ENCODE results near the gene GGTLC2. TPM values are rescaled to one million over a fixed set of nuclear protein-coding genes. Genes with fewer than 3 reads are reported as not detected.

The GGTLC2 gene
- total RNA-seq, 1 donor from 2014 or later: not detected

GRCh38 chr22:22693531-22693884, 49.1 kb downstream of the GGTLC2 start:
- Mint-ChIP-seq H3K27me3 (ENCODE audit: unreplicated experiment) (no peaks in the 10 kb centered on the region), H3K27ac (ENCODE audit: unreplicated experiment) (no peak overlapping the region), H3K36me3 (ENCODE audit: unreplicated experiment) (no peaks in the 10 kb centered on the region), H3K4me3 (ENCODE audit: unreplicated experiment) (no peak overlapping the region), H3K9me3 (ENCODE audit: unreplicated experiment) (no peaks in the 10 kb centered on the region), H3K4me1 (ENCODE audit: unreplicated experiment) (no peaks in the 10 kb centered on the region)
- no peak for DNase-seq (ENCODE audit: extremely low spot score, unreplicated experiment)
- TF ChIP-seq, protein P1, sequence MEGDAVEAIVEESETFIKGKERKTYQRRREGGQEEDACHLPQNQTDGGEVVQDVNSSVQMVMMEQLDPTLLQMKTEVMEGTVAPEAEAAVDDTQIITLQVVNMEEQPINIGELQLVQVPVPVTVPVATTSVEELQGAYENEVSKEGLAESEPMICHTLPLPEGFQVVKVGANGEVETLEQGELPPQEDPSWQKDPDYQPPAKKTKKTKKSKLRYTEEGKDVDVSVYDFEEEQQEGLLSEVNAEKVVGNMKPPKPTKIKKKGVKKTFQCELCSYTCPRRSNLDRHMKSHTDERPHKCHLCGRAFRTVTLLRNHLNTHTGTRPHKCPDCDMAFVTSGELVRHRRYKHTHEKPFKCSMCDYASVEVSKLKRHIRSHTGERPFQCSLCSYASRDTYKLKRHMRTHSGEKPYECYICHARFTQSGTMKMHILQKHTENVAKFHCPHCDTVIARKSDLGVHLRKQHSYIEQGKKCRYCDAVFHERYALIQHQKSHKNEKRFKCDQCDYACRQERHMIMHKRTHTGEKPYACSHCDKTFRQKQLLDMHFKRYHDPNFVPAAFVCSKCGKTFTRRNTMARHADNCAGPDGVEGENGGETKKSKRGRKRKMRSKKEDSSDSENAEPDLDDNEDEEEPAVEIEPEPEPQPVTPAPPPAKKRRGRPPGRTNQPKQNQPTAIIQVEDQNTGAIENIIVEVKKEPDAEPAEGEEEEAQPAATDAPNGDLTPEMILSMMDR (IDR thresholded peaks at IDR 0.05): no peak

GRCh38 chr22:22694106-22694505, 49.7 kb downstream of the GGTLC2 start:
- no peak overlapping the region for H3K27ac Mint-ChIP-seq (ENCODE audit: unreplicated experiment)
- no peaks in the 10 kb centered on the region for H3K36me3 Mint-ChIP-seq (ENCODE audit: unreplicated experiment)
- DNase-seq (ENCODE audit: extremely low spot score, unreplicated experiment): no peak
- no peaks in the 10 kb centered on the region for H3K9me3 Mint-ChIP-seq (ENCODE audit: unreplicated experiment)
- H3K27me3 Mint-ChIP-seq (ENCODE audit: unreplicated experiment): no peaks in the 10 kb centered on the region
- TF ChIP-seq, protein P1 (IDR thresholded peaks at IDR 0.05): no peak
- no peak overlapping the region for H3K4me3 Mint-ChIP-seq (ENCODE audit: unreplicated experiment)
- H3K4me1 Mint-ChIP-seq (ENCODE audit: unreplicated experiment): no peaks in the 10 kb centered on the region

GRCh38 chr22:22696104-22696503, 51.7 kb downstream of the GGTLC2 start:
- H3K27me3 Mint-ChIP-seq (ENCODE audit: unreplicated experiment): peaks cover 6% of the 10 kb centered on the region
- H3K27ac Mint-ChIP-seq (ENCODE audit: unreplicated experiment): no peak overlapping the region
- TF ChIP-seq, protein P1 (IDR thresholded peaks at IDR 0.05): no peak
- H3K4me1 Mint-ChIP-seq (ENCODE audit: unreplicated experiment): no peaks in the 10 kb centered on the region
- no peak for DNase-seq (ENCODE audit: extremely low spot score, unreplicated experiment)
- H3K9me3 Mint-ChIP-seq (ENCODE audit: unreplicated experiment): no peaks in the 10 kb centered on the region
- no peak overlapping the region for H3K4me3 Mint-ChIP-seq (ENCODE audit: unreplicated experiment)
- H3K36me3 Mint-ChIP-seq (ENCODE audit: unreplicated experiment): no peaks in the 10 kb centered on the region

Other genes starting within 250 kb of the GGTLC2 start
- 2.1 and 2.3 TPM in 2 replicates for gene ZNF280B, start 135.9 kb upstream of the GGTLC2 start, total RNA-seq
- not detected in 2 replicates for gene ZNF280A, start 124.3 kb upstream of the GGTLC2 start, total RNA-seq
- not detected in 2 replicates for gene PRAME, start 85.3 kb upstream of the GGTLC2 start, total RNA-seq
- not detected in 2 replicates for gene IGLL5, start 243.2 kb downstream of the GGTLC2 start, total RNA-seq

Data from osteocyte (in vitro differentiated cells).